Activated effector memory CD4-positive, alpha-beta T cell treated with Interleukin-2 at 50 U/mL for 16 hours (primary cell): Measurements from ENCODE around the gene KCNG2.

Experiments
- DNase-seq: peaks from one replicate; pipeline ENCODE4 v3.0.0-alpha.2; 2020

The KCNG2 gene

DNA sequence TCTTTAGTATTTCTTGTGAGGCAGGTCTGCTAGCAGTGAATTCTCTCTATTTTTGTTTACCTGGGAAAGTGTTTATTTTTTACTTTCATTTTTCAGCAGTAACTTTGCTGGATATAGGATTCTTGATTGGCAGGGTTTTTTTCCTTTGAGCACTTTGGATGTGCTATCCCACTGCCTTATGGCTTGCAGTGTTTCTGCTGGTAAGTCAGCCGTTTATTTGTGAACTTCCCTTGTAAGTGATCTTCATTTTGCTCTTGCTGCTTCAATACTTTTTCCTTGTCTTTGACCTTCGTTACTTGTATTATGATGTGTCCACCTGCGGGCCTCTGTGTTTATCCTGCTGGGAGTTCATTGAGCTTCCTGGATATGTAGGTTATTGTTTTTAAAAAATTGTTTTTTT lies 99.0 kb downstream of the KCNG2 start:
- no peak for DNase-seq

DNA sequence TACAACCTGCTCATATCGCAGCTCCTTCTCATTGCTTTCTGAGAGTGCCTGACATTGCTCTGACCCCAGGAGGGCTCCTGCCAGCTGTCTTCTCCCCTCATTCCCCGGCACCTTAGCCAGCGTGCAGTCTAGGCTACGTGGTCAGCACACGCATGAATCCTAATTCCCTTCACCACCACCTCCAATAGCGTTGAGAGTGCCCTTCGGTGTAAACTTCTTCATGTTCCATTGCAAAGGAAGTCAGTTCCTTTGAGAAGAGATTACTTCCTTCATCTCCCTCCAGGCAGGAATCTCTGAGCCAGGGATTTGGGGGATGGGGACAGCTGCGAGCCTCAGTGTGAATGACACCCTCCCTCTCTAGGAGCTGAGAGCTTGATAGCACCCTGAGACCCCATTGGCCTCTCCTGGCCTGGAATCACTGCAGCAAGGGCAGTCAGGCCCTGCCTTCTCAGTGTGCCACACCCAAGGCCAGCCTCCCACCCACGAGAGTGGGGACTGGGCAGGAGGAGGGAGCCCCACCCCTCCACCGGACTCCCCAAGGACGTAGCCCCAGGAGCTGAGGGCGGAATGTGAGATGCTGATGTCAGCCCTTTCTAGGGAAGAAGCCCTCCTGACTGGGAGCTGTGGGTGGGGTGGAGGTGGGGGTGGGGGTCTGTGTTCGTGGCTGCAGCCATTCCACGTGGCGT lies 100.3 kb downstream of the KCNG2 start:
- DNase-seq, result no peak

DNA sequence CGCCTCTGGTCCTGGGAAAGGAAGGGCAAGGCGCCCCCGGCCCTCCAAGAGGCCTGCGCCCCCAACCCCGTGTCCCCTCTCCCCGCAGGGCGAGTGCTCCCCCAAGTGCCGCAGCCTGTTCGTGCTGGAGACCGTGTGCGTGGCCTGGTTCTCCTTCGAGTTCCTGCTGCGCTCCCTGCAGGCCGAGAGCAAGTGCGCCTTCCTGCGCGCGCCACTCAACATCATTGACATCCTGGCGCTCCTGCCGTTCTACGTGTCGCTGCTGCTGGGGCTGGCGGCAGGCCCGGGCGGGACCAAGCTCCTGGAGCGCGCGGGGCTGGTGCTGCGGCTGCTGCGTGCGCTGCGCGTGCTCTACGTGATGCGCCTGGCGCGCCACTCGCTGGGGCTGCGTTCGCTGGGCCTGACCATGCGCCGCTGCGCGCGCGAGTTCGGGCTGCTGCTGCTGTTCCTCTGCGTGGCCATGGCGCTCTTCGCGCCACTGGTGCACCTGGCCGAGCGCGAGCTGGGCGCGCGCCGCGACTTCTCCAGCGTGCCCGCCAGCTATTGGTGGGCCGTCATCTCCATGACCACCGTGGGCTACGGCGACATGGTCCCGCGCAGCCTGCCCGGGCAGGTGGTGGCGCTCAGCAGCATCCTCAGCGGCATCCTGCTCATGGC lies 101.3 kb downstream of the KCNG2 start:
- DNase-seq, result no peak

DNA sequence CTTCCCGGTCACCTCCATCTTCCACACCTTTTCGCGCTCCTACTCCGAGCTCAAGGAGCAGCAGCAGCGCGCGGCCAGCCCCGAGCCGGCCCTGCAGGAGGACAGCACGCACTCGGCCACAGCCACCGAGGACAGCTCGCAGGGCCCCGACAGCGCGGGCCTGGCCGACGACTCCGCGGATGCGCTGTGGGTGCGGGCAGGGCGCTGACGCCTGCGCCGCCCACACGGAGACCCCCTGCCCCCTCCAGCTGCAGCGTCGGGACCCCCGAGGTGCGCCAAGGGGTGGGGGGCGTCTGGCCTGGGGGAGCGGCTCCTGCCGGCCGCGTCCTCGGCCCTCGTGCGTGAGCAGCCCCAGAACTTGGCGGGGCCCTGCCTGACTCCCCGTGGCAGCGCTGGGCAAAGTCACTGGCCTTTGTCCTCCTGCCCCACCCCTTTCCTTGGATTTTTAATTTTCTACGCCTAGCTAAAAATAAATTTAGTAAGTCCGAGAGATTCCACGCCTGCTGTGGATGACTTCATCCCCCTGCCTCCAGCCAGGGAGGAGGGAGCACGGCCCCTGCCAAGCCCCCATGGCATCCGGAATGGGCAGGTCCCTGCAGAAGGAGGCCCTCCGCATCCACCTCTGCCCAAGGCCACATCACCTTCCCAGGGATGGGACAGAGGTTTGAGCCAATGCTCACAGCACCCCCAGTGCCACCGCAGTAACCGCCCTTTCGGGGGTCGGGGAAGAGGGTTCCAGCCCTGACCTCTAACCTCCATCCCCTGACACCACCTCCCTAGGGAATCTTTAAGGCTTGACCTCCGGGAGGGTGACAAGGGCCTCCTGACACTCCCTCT lies 102.1 kb downstream of the KCNG2 start:
- DNase-seq, result no peak

- DNase-seq, result no peak
Measured at GRCh38 chr18:79900610-79901570, 103.2 kb downstream of the KCNG2 start.

GRCh38 chr18:79901665-79902064 lies 103.9 kb downstream of the KCNG2 start:
- no peak for DNase-seq

- no peak for DNase-seq
Measured at GRCh38 chr18:79902075-79902474, 104.3 kb downstream of the KCNG2 start.

DNA sequence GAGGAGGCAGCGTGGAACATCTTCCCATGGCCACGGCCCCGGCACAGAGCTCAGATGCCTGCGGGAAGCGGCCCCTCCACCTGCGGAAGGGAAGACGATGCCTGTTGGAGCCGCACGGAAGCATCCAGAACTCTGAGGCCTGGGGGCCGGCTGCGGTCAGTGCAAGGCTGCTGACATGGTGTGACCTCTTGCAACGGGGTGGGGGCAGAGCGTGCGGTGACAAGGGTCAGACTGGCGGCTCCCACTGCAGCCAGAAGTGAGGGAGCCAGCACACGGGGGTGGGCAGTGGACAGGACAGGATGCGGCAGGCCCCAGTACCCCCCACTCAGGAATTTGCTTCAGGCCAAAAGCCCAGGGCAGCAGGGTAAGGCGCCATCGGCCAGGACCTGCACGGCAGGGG lies 104.9 kb downstream of the KCNG2 start:
- no peak for DNase-seq

DNA sequence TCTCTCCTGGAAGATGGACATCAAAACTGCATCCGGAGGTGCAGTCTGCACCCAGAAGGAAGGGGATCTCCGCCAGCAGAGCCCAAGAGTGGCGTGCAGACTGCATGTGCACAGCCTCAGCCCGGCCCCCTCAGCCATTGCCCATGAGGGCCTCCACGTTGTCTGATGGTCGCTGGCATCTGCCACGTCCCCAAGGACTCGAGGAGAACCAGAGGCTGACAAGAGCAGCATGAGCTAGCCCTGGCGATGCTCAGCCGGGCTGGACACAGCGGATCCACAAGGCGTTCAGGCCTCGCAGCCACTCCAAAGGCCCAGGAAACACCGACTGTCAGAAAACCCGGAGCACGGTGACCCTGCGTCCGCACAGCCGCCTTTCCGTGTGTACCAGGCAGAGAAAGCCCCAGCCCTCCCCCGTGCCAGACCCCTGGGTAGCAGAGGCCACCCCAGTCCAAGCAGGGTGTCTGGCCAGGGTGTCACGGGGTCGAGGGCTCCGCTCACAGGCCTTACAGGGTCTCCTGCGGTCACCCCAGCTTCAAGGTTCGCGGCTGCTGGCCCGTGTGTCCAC lies 105.4 kb downstream of the KCNG2 start:
- no peak for DNase-seq

GRCh38 chr18:79903787-79904356 lies 106.1 kb downstream of the KCNG2 start:
- no peak for DNase-seq

DNA sequence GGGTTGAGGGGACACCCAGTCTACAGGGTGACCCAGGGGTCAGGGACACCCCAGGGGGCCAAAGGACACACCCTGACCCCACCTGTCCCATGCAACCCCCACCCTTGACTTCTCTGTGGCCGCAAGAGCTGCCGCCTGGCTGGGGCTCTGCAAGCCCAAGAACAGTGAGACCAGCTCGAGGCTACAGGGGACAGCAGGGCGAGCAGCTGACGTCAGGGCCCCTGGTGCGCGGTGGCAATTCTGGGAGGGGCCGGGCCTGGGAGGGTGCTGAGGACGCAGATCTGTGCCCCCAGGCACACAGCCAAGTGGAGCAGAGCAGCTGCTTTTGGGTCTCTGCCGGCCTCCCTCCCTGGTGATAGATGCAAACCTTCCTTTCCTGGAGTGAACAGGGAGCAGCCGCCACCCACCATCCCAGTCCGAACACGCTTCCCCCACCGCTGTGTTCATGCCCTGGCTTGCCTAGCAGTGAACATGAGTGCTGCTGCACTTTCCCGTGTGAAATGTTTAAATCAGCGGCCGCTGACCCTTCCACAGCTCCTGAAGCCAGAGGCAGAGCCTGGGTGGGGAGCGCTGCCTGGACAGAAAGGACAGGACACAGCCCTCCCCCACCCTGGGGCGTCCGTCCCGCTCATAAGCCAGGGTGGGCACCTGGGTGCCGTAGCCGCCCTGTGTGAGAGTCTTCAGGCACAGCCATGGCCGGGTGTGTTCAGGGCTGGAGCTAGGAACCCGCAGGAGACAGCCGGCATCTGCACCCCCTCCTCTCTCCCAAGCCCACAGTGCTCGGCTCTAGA lies 106.8 kb downstream of the KCNG2 start:
- no peak for DNase-seq

- no peak for DNase-seq
Measured at GRCh38 chr18:79905389-79905911, 107.7 kb downstream of the KCNG2 start.

DNA sequence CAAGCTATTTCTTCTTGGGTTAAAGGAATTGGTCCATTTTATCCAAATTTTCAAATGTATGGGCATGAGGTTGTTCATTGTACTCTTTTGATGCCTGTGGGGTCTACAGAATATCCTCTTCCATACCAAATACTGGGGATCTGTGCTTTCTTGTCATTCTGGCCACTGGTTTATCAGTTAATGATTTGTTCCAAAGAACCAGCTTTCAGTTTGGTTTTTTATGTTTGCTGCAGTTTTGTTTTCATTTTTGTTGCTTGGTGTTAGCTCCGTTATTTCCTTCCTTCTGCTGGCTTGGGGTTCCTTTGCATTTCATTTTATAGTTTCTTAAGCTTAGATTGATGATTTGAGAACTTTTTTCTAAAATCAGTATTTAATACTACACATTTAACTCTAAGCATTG lies 108.3 kb downstream of the KCNG2 start:
- no peak for DNase-seq

- DNase-seq, result no peak
Measured at GRCh38 chr18:79906706-79907105, 109.0 kb downstream of the KCNG2 start.

GRCh38 chr18:79910563-79911343 lies 113.0 kb downstream of the KCNG2 start:
- DNase-seq, result no peak

DNA sequence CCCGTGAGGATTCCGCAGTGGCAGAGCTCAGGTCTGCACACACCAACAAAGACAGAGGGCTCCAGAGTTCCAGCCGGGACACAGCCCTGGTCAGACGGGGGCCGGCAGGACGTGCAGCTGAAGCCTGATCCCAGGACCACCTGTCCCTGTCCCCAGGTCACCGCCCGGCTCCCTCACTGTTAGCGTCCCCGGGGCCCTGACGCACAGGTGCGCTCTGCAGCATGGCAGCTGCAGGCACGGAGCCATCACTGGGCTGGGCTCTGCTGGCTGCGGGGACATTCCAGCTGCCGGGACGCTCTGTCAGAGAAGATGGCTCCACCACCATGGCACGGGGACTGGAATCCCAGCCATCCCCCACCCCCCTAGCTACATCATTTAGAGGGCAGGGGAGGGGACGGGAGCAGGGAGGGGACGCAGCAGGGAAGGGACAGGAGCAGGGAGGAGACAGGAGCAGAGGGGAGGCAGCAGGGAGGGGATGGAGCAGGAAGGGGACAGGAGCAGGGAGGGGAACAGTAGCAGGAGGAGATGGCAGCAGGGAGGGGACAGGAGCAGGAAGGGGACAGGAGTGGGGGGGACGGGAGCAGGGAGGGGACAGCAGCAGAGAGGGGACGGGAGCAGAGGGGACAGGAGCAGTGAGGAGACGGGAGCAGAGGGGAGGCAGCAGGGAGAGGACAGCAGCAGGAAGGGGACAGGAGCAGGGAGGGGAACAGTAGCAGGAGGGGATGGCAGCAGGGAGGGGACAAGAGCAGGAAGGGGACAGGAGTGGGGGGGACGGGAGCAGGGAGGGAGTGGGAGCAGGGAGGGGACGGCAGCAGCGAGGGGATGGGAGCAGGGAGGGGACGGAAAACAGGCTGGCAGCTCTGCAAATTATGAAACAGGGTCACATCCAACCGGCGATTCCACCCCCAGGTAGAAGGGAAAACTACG lies 113.9 kb downstream of the KCNG2 start:
- no peak for DNase-seq

GRCh38 chr18:79912409-79912991 lies 114.8 kb downstream of the KCNG2 start:
- DNase-seq, result no peak
